ENCODE results near the gene PDHX.
"Not testable (repeated sequence)": the region's sequence is repeated elsewhere in the genome, so short reads cannot be mapped to it uniquely, and the experiment has no call there.

PDHX gene

DNA sequence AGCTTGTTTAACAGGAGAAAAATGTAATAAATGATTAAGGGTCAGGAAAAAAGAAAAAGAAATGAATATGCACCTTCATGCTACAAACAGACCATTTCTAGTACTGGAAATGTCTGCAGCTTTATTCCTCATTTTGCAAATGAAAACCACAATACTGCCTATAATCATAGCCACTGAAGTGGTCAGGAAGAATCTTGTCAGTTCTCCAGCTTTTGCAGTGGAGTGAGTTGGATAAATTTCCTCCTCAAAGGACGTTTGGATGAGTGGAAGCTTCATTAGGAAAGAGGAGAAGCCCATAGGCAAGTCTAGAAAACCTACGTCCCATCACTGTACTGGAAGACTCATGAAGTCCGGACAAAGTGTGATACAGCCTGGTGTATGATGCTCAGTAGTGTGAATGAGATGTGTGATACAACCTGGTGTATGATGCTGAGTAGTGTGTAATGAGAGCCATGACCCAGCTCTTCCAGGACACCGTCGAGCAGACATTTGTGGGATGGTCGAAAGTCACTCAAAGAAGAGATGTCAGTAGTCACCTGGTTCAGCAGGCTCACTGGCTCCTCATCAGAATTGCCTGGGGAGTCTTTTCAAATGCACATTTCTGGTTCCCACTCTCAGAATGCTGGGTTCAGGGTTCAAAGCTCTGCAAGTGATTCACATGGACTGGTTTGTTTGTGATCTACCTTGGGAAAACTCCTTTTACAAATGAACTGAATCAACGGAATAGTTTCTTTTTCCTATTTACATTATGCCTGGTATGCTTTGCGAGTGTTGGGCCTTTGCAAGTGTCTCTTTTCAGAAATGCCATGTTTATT, 101.3 kb downstream of the PDHX start:
- DNase-seq (ENCODE audit: extremely low spot score) = no peak

DNA sequence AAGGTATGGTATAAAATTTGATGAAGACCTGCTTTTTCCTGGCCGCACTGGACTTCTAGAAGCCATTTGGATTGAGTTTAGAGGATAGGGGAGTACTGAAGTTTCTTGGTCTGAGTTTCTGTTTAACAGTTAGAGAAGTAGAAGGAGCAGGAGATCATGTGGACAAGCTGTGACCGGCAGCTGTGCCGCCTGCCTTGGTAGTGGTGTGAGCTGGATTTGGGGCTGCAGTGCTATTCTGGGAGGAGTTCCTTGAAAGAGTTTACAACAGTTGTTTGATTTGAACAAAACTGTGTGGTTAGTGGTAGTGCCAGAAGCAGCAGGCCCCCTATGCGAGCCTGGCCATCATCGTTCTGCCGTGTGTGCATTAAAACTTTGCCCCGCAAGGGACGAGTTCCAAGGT, 105.2 kb downstream of the PDHX start:
- CTCF ChIA-PET = no interaction called here
- DNase-seq (ENCODE audit: extremely low spot score) = no peak
- POLR2A ChIA-PET = interaction anchor here (0.6 kb wide), 1 partner anchor 94 kb away, joined by 3 read pairs; no protein-coding TSS in a partner anchor
- no peak for TF ChIP-seq NFRKB (IDR thresholded peaks at IDR 0.05)
- no peak for TF ChIP-seq FOXM1 (IDR thresholded peaks at IDR 0.05; ENCODE audit: borderline replicate concordance)
- TF ChIP-seq BHLHE40 (IDR thresholded peaks at IDR 0.05; ENCODE audit: borderline replicate concordance) = no peak
- TF ChIP-seq, protein P1, sequence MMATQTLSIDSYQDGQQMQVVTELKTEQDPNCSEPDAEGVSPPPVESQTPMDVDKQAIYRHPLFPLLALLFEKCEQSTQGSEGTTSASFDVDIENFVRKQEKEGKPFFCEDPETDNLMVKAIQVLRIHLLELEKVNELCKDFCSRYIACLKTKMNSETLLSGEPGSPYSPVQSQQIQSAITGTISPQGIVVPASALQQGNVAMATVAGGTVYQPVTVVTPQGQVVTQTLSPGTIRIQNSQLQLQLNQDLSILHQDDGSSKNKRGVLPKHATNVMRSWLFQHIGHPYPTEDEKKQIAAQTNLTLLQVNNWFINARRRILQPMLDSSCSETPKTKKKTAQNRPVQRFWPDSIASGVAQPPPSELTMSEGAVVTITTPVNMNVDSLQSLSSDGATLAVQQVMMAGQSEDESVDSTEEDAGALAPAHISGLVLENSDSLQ (IDR thresholded peaks at IDR 0.05) = no peak

More for the DNA sequence above, 101.3 kb downstream of the PDHX start:
- POLR2A ChIA-PET = no interaction called here
- CTCF ChIA-PET = no interaction called here
- TF ChIP-seq ZNF384 (IDR thresholded peaks at IDR 0.05) (no peak), NFRKB (IDR thresholded peaks at IDR 0.05) (no peak), BHLHE40 (IDR thresholded peaks at IDR 0.05; ENCODE audit: borderline replicate concordance) (no peak), HDGF (IDR thresholded peaks at IDR 0.05; ENCODE audit: borderline replicate concordance) (no peak), FOXK2 (IDR thresholded peaks at IDR 0.05) (no peak), FOXM1 (IDR thresholded peaks at IDR 0.05; ENCODE audit: borderline replicate concordance) (no peak), SUZ12 (IDR thresholded peaks at IDR 0.05) (no peak), LEF1 (IDR thresholded peaks at IDR 0.05; ENCODE audit: borderline replicate concordance) (no peak), ELF4 (IDR thresholded peaks at IDR 0.05) (no peak), ARNT (IDR thresholded peaks at IDR 0.05) (no peak), CTBP1 (IDR thresholded peaks at IDR 0.05; ENCODE audit: borderline replicate concordance) (no peak), SP1 (IDR thresholded peaks at IDR 0.05) (no peak), FOXA1 (IDR thresholded peaks at IDR 0.05) (no peak)
- TF ChIP-seq, protein P1 (IDR thresholded peaks at IDR 0.05) = no peak

DNA sequence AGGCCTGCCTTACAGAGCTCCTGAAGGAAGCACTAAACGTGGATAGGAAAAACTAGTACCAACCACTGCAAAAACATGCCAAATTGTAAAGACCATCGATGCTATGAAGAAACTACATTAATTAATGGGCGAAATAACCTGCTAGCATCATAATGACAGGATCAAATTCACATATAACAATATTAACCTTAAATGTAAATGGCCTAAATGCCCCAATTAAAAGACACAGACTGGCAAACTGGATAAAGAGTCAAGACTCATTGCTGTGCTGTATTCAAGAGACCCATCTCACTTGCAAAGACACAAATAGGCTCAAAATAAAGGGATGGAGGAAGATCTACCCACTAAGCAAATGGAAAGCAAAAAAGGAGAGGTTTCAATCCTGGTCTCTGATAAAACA, 107.5 kb downstream of the PDHX start:
- POLR2A ChIA-PET, CTCF ChIA-PET: not testable (repeated sequence)

DNA sequence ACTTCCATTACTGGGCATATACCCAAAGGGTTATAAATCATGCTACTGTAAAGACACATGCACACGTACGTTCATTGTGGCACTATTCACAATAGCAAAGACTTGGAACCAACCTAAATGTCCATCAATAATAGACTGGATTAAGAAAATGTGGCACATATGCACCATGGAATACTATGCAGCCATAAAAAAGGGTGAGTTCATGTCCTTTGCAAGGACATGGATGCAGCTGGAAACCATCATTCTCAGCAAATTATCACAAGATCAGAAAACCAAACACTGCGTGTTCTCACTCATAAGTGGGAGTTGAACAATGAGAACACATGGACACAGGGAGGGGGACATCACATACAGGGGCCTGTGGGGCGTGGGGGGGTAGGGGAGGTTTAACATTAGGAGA, 111.6 kb downstream of the PDHX start:
- DNase-seq (ENCODE audit: extremely low spot score); POLR2A ChIA-PET; CTCF ChIA-PET: not testable (repeated sequence)

More for the DNA sequence above, 107.5 kb downstream of the PDHX start:
- not testable (repeated sequence) for DNase-seq (ENCODE audit: extremely low spot score)

DNA sequence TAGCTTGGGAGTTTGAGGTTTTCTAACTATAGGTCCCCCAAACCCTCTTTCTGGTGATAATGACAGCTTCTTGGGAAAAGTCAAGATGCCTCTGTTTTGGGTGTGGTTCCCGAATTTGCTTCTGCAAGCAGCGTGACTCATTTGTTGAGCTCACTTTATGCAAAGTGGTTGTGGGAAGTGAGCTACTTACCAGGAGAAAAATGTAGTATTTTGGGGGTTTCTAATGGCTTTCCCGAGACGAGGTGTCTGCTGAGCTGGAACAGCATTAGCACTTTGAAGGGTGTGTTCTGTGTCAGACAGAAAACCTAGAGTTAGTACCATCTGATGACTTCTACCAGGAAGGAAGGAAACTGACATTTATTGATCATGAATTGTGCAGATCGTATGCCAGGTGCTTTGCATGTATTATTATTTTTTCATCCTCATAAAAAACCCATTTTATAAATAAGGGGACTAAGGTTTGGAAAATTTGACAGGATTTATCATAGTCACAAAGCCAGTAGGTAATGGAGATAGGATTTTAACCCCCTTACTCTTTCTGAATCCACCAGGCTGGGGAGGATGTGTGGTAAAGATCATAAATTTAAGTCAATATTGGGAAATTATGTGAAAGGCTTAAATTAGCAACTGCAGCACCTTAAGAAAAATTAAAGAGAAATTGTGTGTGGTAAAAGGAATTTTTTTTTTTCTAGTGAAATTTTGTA, 113.7 kb downstream of the PDHX start:
- TF ChIP-seq LEF1 (IDR thresholded peaks at IDR 0.05; ENCODE audit: borderline replicate concordance) = no peak
- TF ChIP-seq HDGF (IDR thresholded peaks at IDR 0.05; ENCODE audit: borderline replicate concordance) = no peak
- no peak for TF ChIP-seq SUZ12 (IDR thresholded peaks at IDR 0.05)
- DNase-seq (ENCODE audit: extremely low spot score) = no peak
- POLR2A ChIA-PET = no interaction called here
- CTCF ChIA-PET = no interaction called here

DNA sequence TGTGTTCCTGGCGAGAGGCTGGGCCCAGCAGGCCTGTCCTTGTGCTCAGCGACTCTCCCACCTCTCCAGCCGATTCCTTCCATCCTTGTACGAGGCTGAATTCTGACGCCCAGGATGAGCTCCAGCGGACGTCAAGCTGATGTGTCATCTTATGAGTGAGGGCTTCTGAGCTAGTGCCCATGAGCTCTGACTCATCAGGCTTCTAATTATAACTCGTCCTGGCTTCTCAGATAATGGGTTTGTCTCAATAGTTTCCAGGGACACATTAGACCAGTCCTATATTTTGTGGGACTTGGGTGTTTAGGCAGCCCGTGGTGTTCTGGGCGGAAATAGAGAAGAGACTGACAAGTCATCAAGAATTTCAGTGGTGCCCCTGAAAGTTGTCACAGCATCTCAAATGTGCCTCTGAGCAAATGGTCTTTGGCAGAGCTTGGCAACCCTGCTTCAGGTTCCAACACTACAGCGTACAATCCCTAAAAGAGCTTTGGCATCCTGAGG, 114.3 kb downstream of the PDHX start:
- DNase-seq (ENCODE audit: extremely low spot score) = peak; percentile 12
- ChIA-PET POLR2A (no interaction called here), CTCF (no interaction called here)
- TF ChIP-seq LEF1 (IDR thresholded peaks at IDR 0.05; ENCODE audit: borderline replicate concordance) (no peak), SUZ12 (IDR thresholded peaks at IDR 0.05) (no peak), BHLHE40 (IDR thresholded peaks at IDR 0.05; ENCODE audit: borderline replicate concordance) (no peak), CTBP1 (IDR thresholded peaks at IDR 0.05; ENCODE audit: borderline replicate concordance) (no peak), SP1 (IDR thresholded peaks at IDR 0.05) (no peak), L3MBTL2 (conservative IDR thresholded peaks at IDR 0.05) (no peak), NFRKB (IDR thresholded peaks at IDR 0.05) (no peak), FOXM1 (IDR thresholded peaks at IDR 0.05; ENCODE audit: borderline replicate concordance) (no peak), ARNT (IDR thresholded peaks at IDR 0.05) (no peak), FOXK2 (IDR thresholded peaks at IDR 0.05) (no peak), ELF4 (IDR thresholded peaks at IDR 0.05) (no peak), FOXA1 (IDR thresholded peaks at IDR 0.05) (no peak)
- TF ChIP-seq, protein P1 (IDR thresholded peaks at IDR 0.05) = no peak

DNA sequence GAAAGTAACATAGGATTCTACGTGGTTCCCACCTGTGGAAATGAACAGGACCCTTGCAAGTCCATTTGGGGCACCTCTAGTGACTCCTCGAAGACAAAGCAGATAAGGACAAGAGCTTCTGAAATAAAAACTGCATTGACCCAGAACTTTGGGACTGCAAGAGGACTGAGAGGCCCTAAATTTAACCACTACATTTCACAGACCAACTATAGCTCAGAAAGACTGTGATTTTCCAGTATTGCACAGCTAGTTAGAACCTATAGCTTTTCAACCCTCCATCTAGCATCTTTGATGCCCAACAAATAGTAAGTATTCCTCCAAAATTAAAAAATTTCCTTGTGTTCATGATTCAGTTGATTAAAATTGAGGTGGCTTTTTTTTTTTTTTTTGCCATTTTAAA, 114.9 kb downstream of the PDHX start:
- ChIA-PET CTCF (no interaction called here), POLR2A (no interaction called here)
- TF ChIP-seq ZNF384 (IDR thresholded peaks at IDR 0.05) (no peak), FOXK2 (IDR thresholded peaks at IDR 0.05) (no peak), ARNT (IDR thresholded peaks at IDR 0.05) (no peak), SP1 (IDR thresholded peaks at IDR 0.05) (no peak), SUZ12 (IDR thresholded peaks at IDR 0.05) (no peak), CTBP1 (IDR thresholded peaks at IDR 0.05; ENCODE audit: borderline replicate concordance) (no peak), ELF4 (IDR thresholded peaks at IDR 0.05) (no peak), TARDBP (IDR thresholded peaks at IDR 0.05) (no peak), NFRKB (IDR thresholded peaks at IDR 0.05) (no peak), LEF1 (IDR thresholded peaks at IDR 0.05; ENCODE audit: borderline replicate concordance) (no peak), BHLHE40 (IDR thresholded peaks at IDR 0.05; ENCODE audit: borderline replicate concordance) (no peak), FOXM1 (IDR thresholded peaks at IDR 0.05; ENCODE audit: borderline replicate concordance) (no peak)
- TF ChIP-seq, protein P1 (IDR thresholded peaks at IDR 0.05) = no peak
- no peak for DNase-seq (ENCODE audit: extremely low spot score)
